Neural crest cell (in vitro differentiated cells): ENCODE results near the gene ST6GALNAC4. TPM values are rescaled to one million over a fixed set of nuclear protein-coding genes. Genes with fewer than 3 reads are reported as not detected.

Experiments
- DNase-seq: peaks from one replicate; pipeline ENCODE4 v3.0.0; 2021; ENCODE audit warnings: low read depth, mixed read lengths, low spot score
- H3K27ac Mint-ChIP-seq: one replicate; pipeline ENCODE4 v1.8.0; 2021; ENCODE audit warnings: mild to moderate bottlenecking, mixed read lengths; ENCODE audit not compliant: unreplicated experiment
- H3K27me3 Mint-ChIP-seq: 2 replicates; pipeline ENCODE4 v1.8.0; 2021; ENCODE audit warnings: low read depth, mild to moderate bottlenecking, mixed read lengths
- H3K36me3 Mint-ChIP-seq: 2 replicates; pipeline ENCODE4 v1.8.0; 2021; ENCODE audit warnings: low read depth, mild to moderate bottlenecking, mixed read lengths
- H3K4me1 Mint-ChIP-seq: 2 replicates; pipeline ENCODE4 v1.8.0; 2021; ENCODE audit warnings: mixed read lengths
- H3K4me3 Mint-ChIP-seq: one replicate; pipeline ENCODE4 v1.8.0; 2021; ENCODE audit warnings: mild to moderate bottlenecking, mixed read lengths
- H3K9me3 Mint-ChIP-seq: 2 replicates; pipeline ENCODE4 v1.8.0; 2021; ENCODE audit warnings: mixed read lengths
- CTCF ChIP-seq: fragments of 200-600 bp; sonication (generic); conservative IDR thresholded peaks from 2 replicates; pipeline ENCODE4 v1.5.0; 2021; ENCODE audit warnings: antibody characterized with exemption, mild to moderate bottlenecking
- total RNA-seq: library from RNA; stranded (reverse); gene quantifications from 2 replicates; pipeline ENCODE4 v1.2.1, GENCODE V29; 2021

ST6GALNAC4 gene
- total RNA-seq, 1 donor from 2014 or later, result 14.5 TPM

GRCh38 chr9:127931092-127931881 lies 14.4 kb upstream of the ST6GALNAC4 start:
- TF ChIP-seq CTCF, result no peak
- H3K36me3 Mint-ChIP-seq, result no peaks in the 10 kb centered on the region
- peaks cover 54% of the 10 kb centered on the region for H3K27me3 Mint-ChIP-seq
- peak overlapping the region; percentile 13 for H3K27ac Mint-ChIP-seq
- no peaks in the 10 kb centered on the region for H3K9me3 Mint-ChIP-seq
- peaks cover 36% of the 10 kb centered on the region for H3K4me1 Mint-ChIP-seq
- H3K4me3 Mint-ChIP-seq, result peak overlapping the region; percentile 86
- no peak for DNase-seq

- H3K9me3 Mint-ChIP-seq, result no peaks in the 10 kb centered on the region
- DNase-seq, result peak; percentile 86
- H3K4me1 Mint-ChIP-seq, result peaks cover 29% of the 10 kb centered on the region
- H3K27me3 Mint-ChIP-seq, result peaks cover 60% of the 10 kb centered on the region
- H3K27ac Mint-ChIP-seq, result peak within 1 kb of the TSS; percentile 13
- no peaks in the 10 kb centered on the region for H3K36me3 Mint-ChIP-seq
- peak within 1 kb of the TSS; percentile 86 for H3K4me3 Mint-ChIP-seq
- TF ChIP-seq CTCF, result peak; percentile 33
Measured at GRCh38 chr9:127930231-127931091, 13.6 kb upstream of the ST6GALNAC4 start, which contains the start of gene PIP5KL1. Gene PIP5KL1 (minus strand): TSS chr9:127930777. CDS start chr9:127930752, 25 bp downstream.

- H3K4me3 Mint-ChIP-seq, result peak overlapping the region; percentile 86
- H3K36me3 Mint-ChIP-seq, result no peaks in the 10 kb centered on the region
- no peak for TF ChIP-seq CTCF
- H3K27ac Mint-ChIP-seq, result no peak overlapping the region
- no peaks in the 10 kb centered on the region for H3K9me3 Mint-ChIP-seq
- H3K27me3 Mint-ChIP-seq, result peaks cover 69% of the 10 kb centered on the region
- peaks cover 23% of the 10 kb centered on the region for H3K4me1 Mint-ChIP-seq
- DNase-seq, result no peak
Measured at GRCh38 chr9:127929625-127929979, 12.8 kb upstream of the ST6GALNAC4 start.

GRCh38 chr9:127928676-127929624 lies 12.1 kb upstream of the ST6GALNAC4 start:
- no peak overlapping the region for H3K27ac Mint-ChIP-seq
- peaks cover 19% of the 10 kb centered on the region for H3K4me1 Mint-ChIP-seq
- TF ChIP-seq CTCF, result no peak
- H3K4me3 Mint-ChIP-seq, result peak overlapping the region; percentile 86
- H3K36me3 Mint-ChIP-seq, result no peaks in the 10 kb centered on the region
- H3K27me3 Mint-ChIP-seq, result peaks cover 74% of the 10 kb centered on the region
- no peak for DNase-seq
- no peaks in the 10 kb centered on the region for H3K9me3 Mint-ChIP-seq
